Anterior cingulate cortex (tissue), 58 donors: Measurements from ENCODE around the gene SMAD4.
A peak's percentile ranks its signal among the peaks of the same experiment; 100 is the strongest.
"Not testable (repeated sequence)": the region's sequence is repeated elsewhere in the genome, so short reads cannot be mapped to it uniquely, and the experiment has no call there.

ENCODE experiments used
- DNase-seq, 58 donors: peaks; one replicate each; lab custom pipeline; 2025; lab: John Stamatoyannopoulos, UW

SMAD4 gene

DNA sequence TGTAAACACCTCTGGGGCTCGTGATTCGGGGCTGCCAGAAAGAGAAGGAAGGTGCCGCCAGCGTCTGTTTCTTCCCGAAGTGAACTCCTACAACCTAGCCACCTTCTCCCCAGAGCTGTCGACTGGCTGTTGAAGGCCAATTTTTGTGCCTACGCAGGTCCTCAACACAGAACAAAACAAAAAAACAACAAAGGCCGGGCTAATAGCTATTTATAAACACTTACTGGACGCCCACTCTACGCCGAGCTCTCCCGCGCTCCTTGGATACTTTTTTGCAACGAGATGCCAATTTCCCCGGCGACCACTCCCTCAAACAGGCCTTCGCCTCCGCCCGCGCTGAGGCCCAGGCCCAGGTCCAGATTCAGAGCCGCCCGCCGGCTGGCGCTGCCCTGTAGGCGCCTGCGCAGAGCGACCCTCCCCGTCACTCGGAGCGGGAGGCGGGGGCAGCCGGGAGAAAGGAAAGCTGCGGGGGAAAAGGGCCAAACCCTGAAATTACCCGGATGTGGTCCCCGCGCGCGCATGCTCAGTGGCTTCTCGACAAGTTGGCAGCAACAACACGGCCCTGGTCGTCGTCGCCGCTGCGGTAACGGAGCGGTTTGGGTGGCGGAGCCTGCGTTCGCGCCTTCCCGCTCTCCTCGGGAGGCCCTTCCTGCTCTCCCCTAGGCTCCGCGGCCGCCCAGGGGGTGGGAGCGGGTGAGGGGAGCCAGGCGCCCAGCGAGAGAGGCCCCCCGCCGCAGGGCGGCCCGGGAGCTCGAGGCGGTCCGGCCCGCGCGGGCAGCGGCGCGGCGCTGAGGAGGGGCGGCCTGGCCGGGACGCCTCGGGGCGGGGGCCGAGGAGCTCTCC lies at the start of gene SMAD4:
Gene SMAD4, plus strand, starts transcription at position 520 of the 843 bp plus-strand sequence. CDS start 16,834 bp downstream, outside the sequence.
- peak; percentile 49 to 98 (median 95) for DNase-seq

DNA sequence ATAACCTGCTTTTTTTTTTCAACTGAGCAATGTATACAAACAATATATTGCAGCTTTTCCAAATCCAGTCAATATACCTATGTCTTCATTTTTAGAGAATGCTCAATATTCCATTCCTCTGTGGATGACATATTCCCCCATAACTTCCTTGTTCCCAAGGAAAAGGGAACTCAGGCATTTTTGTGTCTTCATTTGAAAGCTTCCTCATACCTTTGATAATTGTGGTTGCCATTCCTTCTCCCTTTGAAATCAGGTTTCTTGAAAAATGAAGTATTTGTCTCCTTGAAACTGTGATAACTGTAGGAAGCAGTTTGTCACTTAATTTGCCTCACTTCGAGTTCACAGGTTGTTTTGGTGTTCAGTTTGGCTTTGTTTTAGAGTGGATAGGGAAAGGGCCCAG lies 48.6 kb upstream of the SMAD4 start:
- DNase-seq = no peak

DNA sequence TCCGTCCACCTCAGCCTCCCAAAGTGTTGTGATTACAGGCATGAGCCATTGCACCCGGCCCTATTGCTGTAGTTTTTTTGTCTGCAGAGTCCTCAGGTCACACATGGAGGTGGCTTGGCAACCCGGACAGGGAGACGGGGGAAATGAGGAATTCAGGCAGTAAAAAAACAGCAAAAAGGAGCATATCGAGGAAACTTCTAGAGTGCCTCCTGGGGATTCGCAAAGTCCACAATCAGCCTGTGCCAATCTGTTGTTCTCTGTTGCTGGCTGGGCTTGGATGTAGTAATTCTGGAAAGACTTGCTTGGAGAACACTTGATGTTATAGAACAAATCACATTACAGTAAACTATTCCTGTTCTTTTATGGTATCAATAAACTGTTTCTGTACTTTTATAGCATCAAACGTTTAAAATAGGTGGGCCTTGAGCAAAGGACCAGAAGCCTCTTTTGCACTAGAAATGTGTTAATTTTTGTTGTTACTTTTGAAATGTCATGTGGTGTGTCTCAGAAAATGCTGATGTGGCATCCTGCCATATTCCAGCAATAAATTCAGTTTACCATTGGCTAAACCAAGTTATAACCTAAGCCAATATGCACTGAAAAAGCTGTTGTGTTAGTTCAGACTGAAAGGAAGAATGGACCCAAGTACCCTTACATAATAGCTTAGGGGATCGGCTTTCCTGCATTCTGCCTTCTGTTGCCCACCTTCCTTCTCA lies 47.8 kb upstream of the SMAD4 start:
- DNase-seq = peak in 1 of 58 donors; percentile 4

DNA sequence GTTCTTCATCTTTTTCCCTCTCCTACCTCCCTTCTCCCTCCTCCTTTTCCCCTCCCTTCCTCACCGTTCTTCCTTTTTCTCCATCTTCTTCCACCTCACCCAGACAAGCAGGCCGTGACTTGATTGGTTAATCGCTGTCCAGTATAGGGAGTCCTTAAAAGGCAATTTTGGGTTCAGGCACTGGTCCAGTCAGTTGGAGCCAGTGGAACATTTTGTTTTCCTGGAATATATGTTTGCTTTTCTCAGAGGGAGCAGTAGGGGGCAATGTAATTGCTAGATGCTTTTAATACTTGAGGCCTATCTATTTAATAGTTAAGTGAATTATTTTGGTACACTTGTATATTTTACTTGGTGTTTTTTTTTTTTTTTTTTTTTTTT lies 47.2 kb upstream of the SMAD4 start:
- DNase-seq = no peak

DNA sequence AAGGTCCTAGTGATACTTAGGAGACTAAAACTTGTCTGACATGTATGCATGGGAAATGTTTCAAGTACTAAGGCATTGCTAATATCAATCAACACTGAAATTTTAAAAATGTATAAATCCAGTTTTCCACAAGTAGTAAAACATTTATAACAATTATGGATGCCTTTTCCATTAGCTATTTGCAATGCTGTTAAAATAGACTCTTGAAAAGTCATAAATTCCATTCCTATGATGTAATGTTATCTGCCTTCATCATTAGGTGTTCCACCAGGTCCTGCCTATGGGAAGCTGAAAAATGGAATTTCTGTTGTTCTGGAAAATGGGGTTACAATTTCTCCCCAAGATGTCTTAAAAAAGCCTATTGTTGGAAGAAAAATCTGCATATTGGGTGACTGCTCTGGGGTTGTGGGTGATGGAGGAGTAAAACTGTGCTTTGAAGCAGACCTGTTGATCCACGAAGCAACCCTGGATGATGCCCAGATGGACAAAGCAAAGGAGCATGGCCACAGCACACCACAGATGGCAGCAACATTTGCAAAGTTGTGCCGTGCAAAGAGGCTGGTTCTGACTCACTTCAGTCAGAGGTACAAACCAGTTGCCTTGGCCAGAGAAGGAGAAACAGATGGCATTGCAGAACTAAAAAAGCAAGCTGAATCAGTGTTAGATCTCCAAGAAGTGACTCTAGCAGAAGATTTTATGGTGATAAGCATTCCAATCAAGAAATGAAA lies 43.5 kb upstream of the SMAD4 start:
- peak in 9 of 58 donors; percentile 5 to 61 (median 15) for DNase-seq

DNA sequence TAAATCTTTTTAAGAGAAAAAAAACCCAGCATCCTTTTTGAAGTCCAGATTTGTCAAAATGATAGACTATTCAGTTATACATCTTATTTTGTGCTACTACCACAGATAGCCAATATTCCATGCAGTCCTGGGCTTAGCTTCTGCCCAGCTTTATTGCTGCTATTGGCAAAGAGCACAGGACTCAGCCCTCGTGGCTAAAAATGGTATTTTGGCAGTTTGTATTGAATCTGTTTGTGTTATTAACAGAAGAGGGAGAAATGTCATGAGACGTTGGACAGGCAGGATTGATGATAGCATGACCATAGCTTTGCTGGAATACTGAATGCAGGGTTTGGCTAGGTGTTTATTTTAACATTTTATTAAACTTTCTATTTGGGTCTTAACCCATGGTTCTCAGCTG lies 42.8 kb upstream of the SMAD4 start:
- no peak for DNase-seq

DNA sequence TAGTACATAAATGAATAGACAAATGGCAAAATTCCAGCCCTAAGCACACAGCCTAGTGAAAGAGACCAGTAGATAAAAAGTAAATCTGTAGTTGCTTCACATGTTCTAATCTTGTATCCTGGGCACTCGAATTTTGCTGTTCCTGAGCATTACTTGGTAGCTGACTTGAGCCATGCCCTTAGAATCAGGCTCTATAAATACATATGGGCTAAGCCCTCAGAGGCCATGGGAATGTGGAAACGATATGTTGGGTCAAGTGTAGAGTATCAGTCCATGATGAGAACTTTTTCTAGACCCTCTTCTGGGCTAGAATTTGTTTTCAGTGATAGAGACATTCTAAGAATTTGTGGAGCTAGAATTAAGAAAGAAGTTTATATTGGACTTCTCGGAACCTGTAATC lies 40.3 kb upstream of the SMAD4 start:
- no peak for DNase-seq

DNA sequence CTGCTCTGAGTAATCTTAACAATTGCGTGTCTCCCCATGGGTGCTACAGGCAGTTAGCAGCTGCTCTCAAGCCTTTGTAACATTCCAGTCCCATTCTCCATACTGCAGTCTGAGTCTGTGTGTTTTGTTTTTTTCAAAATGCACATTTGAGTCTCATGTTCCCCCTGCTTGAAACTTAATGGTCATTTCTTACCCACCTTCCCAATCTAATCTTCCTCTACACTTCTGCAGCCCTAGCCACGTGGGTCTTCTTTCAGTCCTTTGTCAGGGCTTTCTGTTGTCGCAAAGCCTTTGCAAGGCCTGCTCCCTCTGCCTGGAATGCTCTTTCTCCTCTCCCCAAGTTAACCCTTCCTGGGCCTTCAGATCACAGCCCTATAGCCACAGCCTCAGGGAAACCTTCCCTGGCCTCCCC lies 37.7 kb upstream of the SMAD4 start:
- no peak for DNase-seq

DNA sequence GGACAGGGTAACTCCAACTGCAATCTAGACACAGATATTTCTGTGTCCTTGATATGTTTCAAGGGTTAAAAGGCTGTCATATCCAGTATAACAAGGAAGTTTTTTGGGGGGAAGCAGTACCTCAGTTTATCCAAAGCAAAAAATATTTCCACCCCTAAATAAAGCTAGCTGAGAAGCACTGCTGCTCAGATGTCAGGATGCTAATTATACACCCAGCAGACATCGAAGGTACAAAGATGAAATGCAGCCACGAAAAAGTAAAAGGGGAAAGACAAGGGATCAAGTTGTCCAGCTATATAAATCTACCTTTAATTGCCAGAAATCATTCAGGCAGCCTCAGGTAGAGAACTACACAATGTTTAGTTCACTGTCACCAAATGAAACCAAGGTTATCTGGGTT lies 36.0 kb upstream of the SMAD4 start:
- no peak for DNase-seq

DNA sequence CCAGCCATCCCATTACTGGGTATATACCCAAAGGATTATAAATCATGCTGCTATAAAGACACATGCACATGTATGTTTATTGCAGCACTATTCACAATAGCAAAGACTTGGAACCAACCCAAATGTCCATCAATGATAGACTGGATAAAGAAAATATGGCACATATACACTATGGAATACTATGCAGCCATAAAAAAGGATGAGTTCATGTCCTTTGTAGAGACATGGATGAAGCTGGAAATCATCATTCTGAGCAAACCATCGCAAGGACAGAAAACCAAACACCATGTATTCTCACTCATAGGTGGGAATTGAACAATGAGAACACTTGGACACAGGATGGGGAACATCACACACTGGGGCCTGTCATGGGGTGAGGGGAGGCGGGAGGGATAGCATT lies 26.8 kb upstream of the SMAD4 start:
- not testable (repeated sequence) for DNase-seq

DNA sequence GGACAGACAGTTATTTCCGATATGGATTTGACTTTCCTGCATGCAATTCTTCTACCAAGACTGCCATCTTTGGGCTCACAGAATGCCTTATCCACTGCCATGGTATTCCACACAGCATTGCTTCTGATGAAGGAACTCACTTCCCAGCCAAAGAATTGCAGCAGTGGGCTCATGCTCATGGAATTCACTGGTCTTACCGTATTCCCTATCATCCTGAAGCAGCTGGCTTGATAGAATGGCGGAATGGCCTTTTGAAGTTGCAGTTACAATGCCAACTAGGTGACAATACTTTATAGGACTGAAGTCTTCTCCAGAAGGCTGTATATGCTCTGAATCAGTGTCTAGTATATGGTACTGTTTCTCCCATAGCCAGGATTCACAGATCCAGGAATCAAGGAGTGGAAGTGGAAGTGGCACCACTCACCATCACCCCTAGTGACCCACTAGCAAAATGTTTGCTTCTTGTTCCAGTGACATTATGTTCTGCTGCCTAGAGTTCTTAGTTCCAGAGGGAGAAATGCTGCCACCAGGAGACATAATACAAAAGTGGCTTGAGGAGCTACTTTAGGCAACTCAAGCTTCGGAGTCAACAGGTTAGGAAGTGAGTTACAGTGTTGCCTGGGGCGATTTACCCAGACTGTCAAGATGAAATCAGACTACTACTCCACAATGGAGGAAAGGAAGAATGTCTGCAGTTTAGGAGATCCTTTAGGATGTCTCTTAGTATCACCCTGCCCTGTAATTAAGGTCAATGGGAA lies 23.8 kb upstream of the SMAD4 start:
- no peak for DNase-seq

DNA sequence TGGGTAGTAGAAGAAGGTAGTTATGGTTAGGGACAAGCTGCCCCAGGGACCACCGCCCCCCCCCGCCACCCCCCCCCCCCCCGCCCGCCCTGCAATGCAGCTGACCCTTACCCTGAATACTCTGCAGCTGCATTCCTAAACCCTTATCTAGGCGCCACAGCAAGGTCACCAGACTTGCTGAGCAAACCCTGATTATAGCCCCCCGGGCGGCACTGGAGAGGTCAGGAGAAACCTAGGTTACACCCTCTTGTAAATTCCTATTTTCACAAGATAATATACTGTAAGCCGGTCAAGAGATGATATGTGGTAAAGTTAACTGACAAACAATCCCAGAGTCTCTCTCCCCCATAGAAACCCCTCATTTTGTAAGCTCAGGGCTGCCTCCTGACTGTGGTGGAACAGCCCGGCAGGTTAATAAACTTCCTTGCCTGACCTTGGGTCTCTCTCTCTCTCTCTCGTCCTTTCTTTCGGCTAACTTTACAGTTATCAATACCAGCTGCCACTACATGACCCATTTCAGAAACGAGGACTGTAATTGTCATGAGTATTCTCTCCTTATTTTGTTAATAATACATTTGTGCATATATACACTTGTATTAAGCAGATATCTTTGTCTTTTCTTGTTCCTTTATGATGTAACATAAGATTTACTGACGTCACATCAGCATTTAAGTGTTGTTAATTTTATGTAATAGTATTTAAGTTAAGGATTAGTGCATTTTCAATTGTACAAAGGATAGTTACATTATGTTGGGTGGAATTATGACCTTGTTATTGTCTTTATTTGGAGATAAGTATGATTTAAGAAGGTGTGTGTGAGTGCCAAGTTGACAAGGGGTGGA lies 22.8 kb upstream of the SMAD4 start:
- DNase-seq = no peak

DNA sequence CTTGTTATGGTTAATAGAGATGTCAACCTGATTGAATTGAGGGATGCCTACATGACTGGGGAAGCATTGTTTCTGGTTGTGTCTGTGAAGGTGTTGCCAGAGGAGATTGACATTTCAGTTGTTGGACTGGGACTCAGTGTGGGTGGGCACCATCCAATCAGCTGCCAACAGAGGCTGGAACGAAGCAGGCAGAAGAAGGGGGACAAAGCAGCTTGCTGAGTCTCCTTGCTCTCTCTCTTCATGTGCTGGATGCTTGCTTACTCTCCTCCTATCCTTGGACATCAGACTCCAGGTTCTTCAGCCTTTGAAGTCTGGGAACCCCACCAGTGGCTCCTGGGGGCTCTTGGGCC lies 22.2 kb upstream of the SMAD4 start:
- peak in 2 of 58 donors; percentile 4 to 12 for DNase-seq

DNA sequence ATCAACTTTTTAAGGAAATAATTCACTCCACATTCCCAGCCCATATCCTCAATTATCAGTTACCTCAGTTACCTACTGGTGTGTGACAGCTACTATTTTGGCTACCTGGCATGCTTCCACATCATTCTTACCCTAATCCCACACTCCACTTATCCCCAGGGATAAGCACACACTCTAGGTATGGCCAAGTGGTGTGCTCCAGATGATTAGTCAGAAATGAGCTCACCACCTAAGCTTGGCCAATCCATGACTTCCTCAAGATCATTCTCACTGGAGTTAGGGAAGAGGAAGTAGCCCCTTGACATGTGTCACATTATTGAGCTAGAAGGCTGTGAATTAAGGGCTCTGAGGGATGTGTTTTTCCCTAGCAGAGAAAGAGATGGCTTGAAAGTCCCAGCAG lies 20.9 kb upstream of the SMAD4 start:
- DNase-seq = no peak

DNA sequence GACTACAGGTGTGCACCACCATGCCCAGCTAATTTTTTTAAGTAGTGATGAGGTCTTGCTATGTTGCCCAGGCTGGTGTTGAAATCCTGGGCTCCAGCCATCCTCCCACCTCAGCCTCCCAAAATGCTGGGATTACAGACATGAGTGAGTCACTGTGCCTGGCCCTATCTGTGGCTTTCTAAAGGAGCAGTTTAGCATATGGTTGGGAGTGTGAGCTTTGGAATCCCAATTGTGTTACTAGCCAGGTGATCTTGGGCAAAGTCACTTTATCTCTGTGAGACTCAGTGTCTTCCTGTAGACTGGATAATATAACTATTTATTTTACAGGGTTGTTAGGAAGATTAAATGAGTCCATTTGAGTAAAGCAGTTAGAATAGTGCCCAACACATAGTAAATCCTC lies 19.8 kb upstream of the SMAD4 start:
- DNase-seq = no peak

DNA sequence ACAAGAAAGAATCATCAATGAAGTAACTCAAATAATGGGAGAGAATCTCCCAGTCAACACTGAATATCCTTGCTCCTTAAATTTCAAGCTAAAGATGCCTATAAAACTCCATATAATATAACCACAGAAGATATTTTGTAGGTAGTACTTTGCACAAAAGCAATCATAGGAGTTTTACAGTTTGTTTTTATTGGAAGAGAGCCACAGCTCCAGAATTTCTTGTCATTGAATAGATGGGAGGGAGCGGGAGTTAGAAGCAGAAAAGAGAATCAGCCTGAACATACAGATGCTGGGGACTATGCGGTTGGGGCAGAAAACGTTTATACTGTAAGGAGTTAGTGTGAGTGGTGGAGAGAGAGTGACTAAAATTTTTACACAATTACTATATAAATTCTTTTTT lies 18.3 kb upstream of the SMAD4 start:
- DNase-seq = no peak

DNA sequence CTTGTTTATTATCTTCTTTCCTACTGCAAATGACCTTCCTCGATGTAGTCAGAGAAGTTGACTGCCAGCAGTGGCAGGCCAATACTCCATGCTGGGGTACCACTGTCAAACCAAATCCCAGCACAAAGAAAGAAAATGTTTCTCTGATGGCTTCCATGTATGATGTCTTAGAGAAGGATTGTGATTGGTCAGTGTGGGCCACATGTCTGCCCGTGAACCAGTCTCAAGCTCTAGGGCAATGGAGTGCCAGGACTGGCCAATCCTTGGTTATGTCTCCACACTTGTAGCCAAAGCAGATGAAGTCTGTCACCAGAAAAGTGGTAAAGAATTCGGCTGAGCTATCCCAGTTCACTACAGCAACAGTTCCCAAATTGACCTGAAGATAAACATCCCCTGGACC lies 17.6 kb upstream of the SMAD4 start:
- no peak for DNase-seq

DNA sequence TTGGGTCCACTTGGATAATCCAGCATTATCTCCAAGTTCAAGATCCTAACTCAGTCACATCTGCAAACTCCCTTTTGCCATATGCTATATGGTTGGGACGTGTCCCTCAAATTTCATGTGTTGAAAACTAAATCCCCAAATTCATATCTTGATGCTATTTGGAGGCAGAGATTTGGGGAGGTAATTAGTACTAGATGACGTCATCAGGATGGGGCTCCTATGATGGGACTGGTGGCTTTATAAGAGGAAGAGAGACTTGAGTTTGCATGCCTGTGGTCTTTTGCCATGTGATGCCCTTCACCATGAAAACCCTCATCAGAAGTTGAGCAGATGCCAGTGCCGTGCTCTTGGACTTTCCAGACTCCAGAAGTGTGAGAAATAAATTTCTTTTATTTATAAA lies 16.8 kb upstream of the SMAD4 start:
- no peak for DNase-seq

DNA sequence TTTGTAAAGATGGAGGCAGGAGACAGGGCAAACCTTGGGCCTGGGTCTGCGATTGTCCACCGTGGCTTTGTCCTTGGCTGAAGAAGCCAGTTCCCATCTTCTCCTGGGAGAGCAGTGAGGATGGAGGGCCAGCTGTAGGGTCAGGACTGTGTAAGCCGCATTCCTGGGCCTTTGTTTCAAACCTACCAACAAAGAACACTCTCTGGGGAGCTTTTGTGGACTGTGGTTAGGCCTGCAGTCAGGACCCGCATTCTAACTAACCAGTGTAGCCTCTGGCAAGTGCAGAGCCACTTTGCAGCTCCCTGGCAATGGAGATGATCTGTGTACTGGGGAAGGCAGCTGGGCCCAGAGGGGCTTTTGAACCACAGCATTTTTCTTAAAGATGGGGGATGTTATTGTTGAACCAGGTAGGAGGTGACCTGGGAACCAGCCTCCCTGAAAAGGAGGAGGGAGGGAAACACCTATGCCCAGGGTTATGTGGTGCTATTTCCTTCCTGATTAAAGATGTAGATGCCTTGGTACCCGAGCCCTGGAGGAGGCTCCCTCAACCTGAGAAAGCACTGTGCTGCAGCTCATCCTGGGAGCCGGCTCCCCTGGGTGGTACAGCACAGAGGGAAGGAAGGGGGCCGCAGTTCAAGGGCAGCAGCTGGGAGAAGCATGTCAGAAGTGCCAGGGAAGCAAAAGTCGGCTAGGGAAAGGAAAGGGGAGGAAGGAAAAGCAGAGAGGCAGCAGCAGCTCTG lies 12.7 kb upstream of the SMAD4 start:
- peak in 20 of 58 donors; percentile 3 to 33 (median 16) for DNase-seq
